GM23248 (cell line): ENCODE results near the gene GCNT2.

Experiments used
- EZH2 ChIP-seq: fragments of 200-600 bp; sonication (generic); IDR thresholded peaks from 2 replicates; pipeline ENCODE4 v1.6.1; 2018; ENCODE audit warnings: antibody characterized with exemption, mild to moderate bottlenecking; ENCODE audit not compliant: insufficient read depth, poor library complexity, severe bottlenecking
- EZH2phosphoT487 ChIP-seq: fragments of 200-600 bp; sonication (generic); IDR thresholded peaks from 2 replicates; pipeline ENCODE4 v1.6.1; 2018; ENCODE audit warnings: antibody characterized with exemption, moderate library complexity, mild to moderate bottlenecking, low read depth; ENCODE audit not compliant: insufficient read depth

DNA sequence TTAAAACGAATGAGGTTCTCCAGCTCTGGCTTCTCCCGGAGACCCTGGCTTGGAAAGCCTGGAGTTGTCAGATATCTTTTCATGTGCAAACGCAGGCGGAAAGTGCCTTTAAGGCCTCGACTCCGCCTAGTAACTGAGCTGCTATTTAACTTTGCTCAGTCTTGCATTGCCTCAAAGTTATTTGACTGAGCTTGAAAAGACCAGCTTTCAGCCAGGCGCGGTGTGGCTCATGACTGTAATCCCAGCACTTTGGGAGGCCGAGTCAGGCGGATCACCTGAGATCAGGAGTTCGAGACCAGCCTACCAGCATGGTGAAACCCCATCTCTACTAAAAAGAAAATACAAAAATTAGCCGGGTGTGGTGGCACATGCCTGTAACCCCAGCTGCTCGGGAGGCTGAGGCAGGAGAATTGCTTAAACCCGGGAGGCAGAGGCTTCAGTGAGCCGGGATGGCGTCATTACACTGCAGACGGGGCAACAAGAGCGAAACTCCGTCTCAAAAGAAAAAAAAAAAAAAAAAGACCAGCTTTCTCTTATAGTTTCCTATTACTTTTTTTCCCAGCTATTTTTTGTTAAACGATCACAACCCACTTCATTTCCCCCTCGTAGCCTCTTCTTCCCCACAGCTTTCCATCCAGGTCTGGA is 1.9 kb downstream of the GCNT2 start:
- TF ChIP-seq EZH2phosphoT487 (no peak), EZH2 (no peak)
